HEK293 (cell line): ENCODE data around the gene KLHL29.

Experiments used
- CTCF ChIA-PET: fragments of 350-600 bp; formaldehyde crosslinking; extraction: SDS; loops from one replicate; lab custom pipeline; 2021; ENCODE audit warnings: antibody characterized with exemption; lab: Yijun Ruan, JAX
- POLR2A ChIA-PET: fragments of 300-600 bp; formaldehyde crosslinking; extraction: SDS; loops from one replicate; lab custom pipeline; 2020; ENCODE audit warnings: antibody characterized with exemption, inconsistent platforms; lab: Yijun Ruan, JAX
- H3K27ac ChIP-seq: fragments of 200-500 bp; sonication (Bioruptor generic); 2 replicates; pipeline ENCODE4 v1.5.1; 2014; ENCODE audit warnings: low read depth, low read length, control low read depth, inconsistent platforms; ENCODE audit errors: extremely low read depth
- H3K36me3 ChIP-seq, 2 experiments: fragments of 200-500 bp in 1 of 2; sonication (Bioruptor generic) in 1 of 2; 1 replicate in 1 of 2; 2 replicates in 1 of 2; pipeline ENCODE4 v1.5.1; 2014 to 2017; ENCODE audit warnings: inconsistent platforms in 2 of 2, low read length in 2 of 2; ENCODE audit not compliant: control insufficient read depth in 2 of 2, insufficient read depth in 1 of 2
- H3K4me1 ChIP-seq: fragments of 200-500 bp; sonication (Bioruptor generic); 2 replicates; pipeline ENCODE4 v1.5.1; 2014; ENCODE audit warnings: mild to moderate bottlenecking, low read length, inconsistent platforms; ENCODE audit not compliant: control insufficient read depth, insufficient read depth
- H3K4me3 ChIP-seq: 2 replicates; pipeline ENCODE4 v1.5.1; 2011; ENCODE audit warnings: low read depth, mild to moderate bottlenecking, control low read depth, low read length, moderate library complexity
- H3K9me3 ChIP-seq: fragments of 200-500 bp; sonication (Bioruptor generic); 2 replicates; pipeline ENCODE4 v1.5.1; 2014; ENCODE audit warnings: low read depth, low read length, inconsistent platforms; ENCODE audit not compliant: control insufficient read depth, insufficient read depth
- HIC1 ChIP-seq: fragments of 450-650 bp; formaldehyde crosslinking; IDR thresholded peaks from 2 replicates; pipeline ENCODE4 v1.5.1; 2016; ENCODE audit warnings: missing biosample characterization, missing genetic modification characterization
- PRDM4 ChIP-seq: fragments of 450-650 bp; formaldehyde crosslinking; IDR thresholded peaks from 2 replicates; pipeline ENCODE4 v1.5.1; 2017; ENCODE audit warnings: missing biosample characterization, missing genetic modification characterization
- SP3 ChIP-seq: fragments of 450-650 bp; formaldehyde crosslinking; IDR thresholded peaks from 2 replicates; pipeline ENCODE4 v1.5.1; 2016; ENCODE audit warnings: missing biosample characterization, missing genetic modification characterization
- WT1 ChIP-seq: fragments of 450-650 bp; formaldehyde crosslinking; IDR thresholded peaks from 2 replicates; pipeline ENCODE4 v1.5.1; 2016; ENCODE audit warnings: missing biosample characterization, missing genetic modification characterization
- ZBTB17 ChIP-seq: fragments of 450-650 bp; formaldehyde crosslinking; IDR thresholded peaks from 2 replicates; pipeline ENCODE4 v1.5.1; 2016; ENCODE audit warnings: missing biosample characterization, missing genetic modification characterization
- ZNF114 ChIP-seq: fragments of 450-650 bp; formaldehyde crosslinking; IDR thresholded peaks from 2 replicates; pipeline ENCODE4 v1.5.0; 2017; ENCODE audit warnings: missing biosample characterization, missing genetic modification characterization
- ZNF175 ChIP-seq: fragments of 450-650 bp; formaldehyde crosslinking; IDR thresholded peaks from 2 replicates; pipeline ENCODE4 v1.5.1; 2016; ENCODE audit warnings: missing biosample characterization, missing genetic modification characterization
- ZNF19 ChIP-seq: fragments of 450-650 bp; formaldehyde crosslinking; IDR thresholded peaks from 2 replicates; pipeline ENCODE4; 2016; ENCODE audit warnings: missing biosample characterization, missing genetic modification characterization, low read depth
- ZNF362 ChIP-seq: fragments of 450-650 bp; formaldehyde crosslinking; IDR thresholded peaks from 2 replicates; pipeline ENCODE4 v1.5.1; 2016; ENCODE audit warnings: missing biosample characterization, missing genetic modification characterization
- ZNF366 ChIP-seq: fragments of 450-650 bp; formaldehyde crosslinking; conservative IDR thresholded peaks from 2 replicates; pipeline ENCODE4 v1.5.1; 2016; ENCODE audit warnings: missing biosample characterization, missing genetic modification characterization
- ZNF398 ChIP-seq: fragments of 450-650 bp; formaldehyde crosslinking; IDR thresholded peaks from 2 replicates; pipeline ENCODE4 v1.5.1; 2017; ENCODE audit warnings: missing biosample characterization, missing genetic modification characterization
- ZNF629 ChIP-seq: fragments of 450-650 bp; formaldehyde crosslinking; IDR thresholded peaks from 2 replicates; pipeline ENCODE4 v1.5.1; 2017; ENCODE audit warnings: missing biosample characterization, missing genetic modification characterization
- ZNF837 ChIP-seq: fragments of 450-650 bp; formaldehyde crosslinking; IDR thresholded peaks from 2 replicates; pipeline ENCODE4 v1.5.1; 2016; ENCODE audit warnings: missing biosample characterization, missing genetic modification characterization

Gene KLHL29

GRCh38 chr2:23379220-23379695, 5.7 kb upstream of the KLHL29 start (continued):
- no peak for TF ChIP-seq ZNF366

- TF ChIP-seq ZNF114 (tag by site-specific recombination) (no peak), ZBTB17 (tag by site-specific recombination) (peak; percentile 39; the same call in 1 of the 2 replicates), PRDM4 (tag by site-specific recombination) (0 out of 2 replicates have a peak, but pooled peaks have one; percentile 19), ZNF19 (no peak), ZNF398 (tag by site-specific recombination) (peak; percentile 41)
- ChIA-PET POLR2A (no interaction called here), CTCF (interaction anchor here (0.6 kb wide), 1 partner anchor 341 kb away, joined by 4 read pairs; no protein-coding TSS in a partner anchor)
- H3K27ac ChIP-seq = no peak overlapping the region
- no peaks in the 10 kb centered on the region for H3K36me3 ChIP-seq
- no peaks in the 10 kb centered on the region for H3K9me3 ChIP-seq
- 0 out of 2 replicates have a peak, but pooled peaks cover 6% of the 10 kb centered on the region for H3K4me1 ChIP-seq
- H3K4me3 ChIP-seq = peak overlapping the region; percentile 24
Observed at GRCh38 chr2:23380562-23381065, 4.4 kb upstream of the KLHL29 start.

- H3K4me3 ChIP-seq = peak overlapping the region; percentile 24
- 0 out of 2 replicates have a peak, but pooled peaks cover 6% of the 10 kb centered on the region for H3K4me1 ChIP-seq
- H3K36me3 ChIP-seq = no peaks in the 10 kb centered on the region
- no peak overlapping the region for H3K27ac ChIP-seq
- H3K9me3 ChIP-seq = no peaks in the 10 kb centered on the region
- ChIA-PET POLR2A (no interaction called here), CTCF (interaction anchor here (0.6 kb wide), 1 partner anchor 341 kb away, joined by 4 read pairs; no protein-coding TSS in a partner anchor)
- TF ChIP-seq ZNF629 (tag by site-specific recombination) (0 out of 2 replicates have a peak, but pooled peaks have one; percentile 40), ZNF362 (tag by site-specific recombination) (0 out of 2 replicates have a peak, but pooled peaks have one; percentile 38), ZNF175 (tag by site-specific recombination) (no peak), SP3 (tag by site-specific recombination) (no peak), HIC1 (tag by site-specific recombination) (no peak), WT1 (tag by site-specific recombination) (no peak), ZBTB17 (tag by site-specific recombination) (peak; percentile 51; the same call in 1 of the 2 replicates), ZNF837 (no peak)
- TF ChIP-seq, all 188 proteins: peak for 3
Observed at GRCh38 chr2:23381084-23381483, 3.9 kb upstream of the KLHL29 start.
